WTC11 (cell line): Measurements from ENCODE around the gene ACTA1. TPM values are rescaled to one million over a fixed set of nuclear protein-coding genes. Genes with fewer than 3 reads are reported as not detected.
"Not testable (repeated sequence)": the region's sequence is repeated elsewhere in the genome, so short reads cannot be mapped to it uniquely, and the experiment has no call there.

Experiments
- ATAC-seq: fragments of 200-7000 bp; cut with Tn5 transposase; 2 replicates; pipeline ENCODE4 v1.10.0; 2021; ENCODE audit warnings: mild to moderate bottlenecking, moderate library complexity
- CTCF ChIA-PET: fragments of 300-600 bp; sonication (Branson Sonifier 250); formaldehyde crosslinking; loops from one replicate; lab custom pipeline; 2021; ENCODE audit warnings: antibody characterized with exemption; lab: Charles Lee
- POLR2A ChIA-PET: fragments of 350-600 bp; sonication (Branson Sonifier 250); formaldehyde crosslinking; loops from one replicate; lab custom pipeline; 2021; ENCODE audit warnings: antibody characterized with exemption; lab: Charles Lee
- DNase-seq: peaks from one replicate; pipeline ENCODE4 v3.0.0; 2021; ENCODE audit warnings: low spot score
- H3K27ac Mint-ChIP-seq: 2 replicates; pipeline ENCODE4 v1.8.0; 2021; ENCODE audit warnings: mixed read lengths
- H3K27me3 Mint-ChIP-seq: 2 replicates; pipeline ENCODE4 v1.8.0; 2021; ENCODE audit warnings: low read depth, mild to moderate bottlenecking, moderate library complexity, mixed read lengths
- H3K36me3 Mint-ChIP-seq: 2 replicates; pipeline ENCODE4 v1.8.0; 2021; ENCODE audit warnings: mixed read lengths
- H3K4me1 Mint-ChIP-seq: 2 replicates; pipeline ENCODE4 v1.8.0; 2022; ENCODE audit warnings: mixed read lengths
- H3K4me3 Mint-ChIP-seq: 2 replicates; pipeline ENCODE4 v1.8.0; 2021; ENCODE audit warnings: mild to moderate bottlenecking, moderate library complexity, mixed read lengths
- H3K9me3 Mint-ChIP-seq: 2 replicates; pipeline ENCODE4 v1.8.0; 2021; ENCODE audit warnings: mixed read lengths
- ATF2 ChIP-seq: sonication (generic); formaldehyde crosslinking; IDR thresholded peaks from 2 replicates; pipeline ENCODE4 v1.8.1; 2022; ENCODE audit warnings: low read depth, missing genetic modification reagents, borderline replicate concordance
- CREB1 ChIP-seq: sonication (generic); formaldehyde crosslinking; IDR thresholded peaks from 2 replicates; pipeline ENCODE4 v1.8.0; 2023; ENCODE audit warnings: mild to moderate bottlenecking, missing genetic modification reagents
- E2F1 ChIP-seq: sonication (generic); formaldehyde crosslinking; IDR thresholded peaks from 2 replicates; pipeline ENCODE4 v1.8.0; 2022; ENCODE audit warnings: mild to moderate bottlenecking, missing genetic modification reagents
- ETV6 ChIP-seq: sonication (generic); formaldehyde crosslinking; IDR thresholded peaks from 2 replicates; pipeline ENCODE4 v1.8.1; 2022; ENCODE audit warnings: mild to moderate bottlenecking, missing genetic modification reagents
- KAT7 ChIP-seq: sonication (generic); formaldehyde crosslinking; IDR thresholded peaks from 2 replicates; pipeline ENCODE4 v1.8.1; 2023; ENCODE audit warnings: missing genetic modification reagents, mild to moderate bottlenecking, borderline replicate concordance
- TEAD1 ChIP-seq: sonication (generic); formaldehyde crosslinking; IDR thresholded peaks from 2 replicates; pipeline ENCODE4 v1.8.0; 2022; ENCODE audit warnings: mild to moderate bottlenecking, missing genetic modification reagents
- TEAD4 ChIP-seq: sonication (generic); formaldehyde crosslinking; IDR thresholded peaks from 2 replicates; pipeline ENCODE4 v1.8.0; 2022; ENCODE audit warnings: mild to moderate bottlenecking, missing genetic modification reagents
- USF2 ChIP-seq: sonication (generic); formaldehyde crosslinking; IDR thresholded peaks from 2 replicates; pipeline ENCODE4 v1.8.1; 2023; ENCODE audit warnings: mild to moderate bottlenecking, missing genetic modification reagents, moderate library complexity
- ZNF423 ChIP-seq: fragments of 250-450 bp; sonication (Bioruptor Pico); IDR thresholded peaks from 2 replicates; pipeline ENCODE4 v2.1.2; 2022; ENCODE audit warnings: mild to moderate bottlenecking, moderate library complexity
- ZNF532 ChIP-seq: fragments of 250-450 bp; sonication (Bioruptor Pico); IDR thresholded peaks from 2 replicates; pipeline ENCODE4 v1.9.0; 2021; ENCODE audit warnings: mild to moderate bottlenecking, borderline replicate concordance
- total RNA-seq: library from RNA; stranded (reverse); gene quantifications from 3 replicates; pipeline ENCODE4 v1.2.3, GENCODE V29; 2021
- TF ChIP-seq, protein P1 (sequence below): fragments of 250-450 bp; sonication (Bioruptor Pico); IDR thresholded peaks from 2 replicates; pipeline ENCODE4 v1.9.0; 2021; ENCODE audit warnings: mild to moderate bottlenecking
- TF ChIP-seq, protein P2 (sequence below): sonication (generic); formaldehyde crosslinking; IDR thresholded peaks from 2 replicates; pipeline ENCODE4 v1.8.1; 2023; ENCODE audit warnings: mild to moderate bottlenecking, missing genetic modification reagents

ACTA1 gene
- total RNA-seq, 1 experiment from 2014 or later, result 1.5 TPM

DNA sequence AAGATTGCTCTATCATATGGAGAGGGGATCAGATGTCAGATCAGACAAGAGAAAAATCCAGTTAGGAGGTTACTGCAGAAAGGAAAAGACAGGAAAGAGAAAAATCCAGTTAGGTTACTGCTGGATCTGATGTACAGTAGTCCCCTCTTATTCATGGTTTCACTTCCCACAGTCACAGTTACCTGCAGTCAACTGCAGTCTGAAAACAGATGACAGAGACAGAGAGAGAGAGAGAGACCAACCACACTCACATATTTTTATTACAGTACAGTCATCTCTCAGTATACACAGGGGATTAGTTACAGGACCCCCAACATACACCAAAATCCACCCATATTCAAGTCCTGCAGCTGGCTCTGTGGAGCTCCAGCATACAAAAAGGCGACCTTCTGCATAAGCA, 45.0 kb upstream of the ACTA1 start:
- H3K36me3 Mint-ChIP-seq, result peaks cover 52% of the 10 kb centered on the region
- no peak for ATAC-seq

GRCh38 chr1:229475859-229476258, 42.0 kb upstream of the ACTA1 start:
- not testable (repeated sequence) for ATAC-seq, H3K27ac Mint-ChIP-seq, H3K9me3 Mint-ChIP-seq, H3K27me3 Mint-ChIP-seq, H3K4me3 Mint-ChIP-seq, DNase-seq, H3K4me1 Mint-ChIP-seq
- ChIA-PET CTCF (interaction anchor here (0.5 kb wide), 1 partner anchor 72 kb away, joined by 3 read pairs; no protein-coding TSS in a partner anchor), POLR2A (interaction anchor here (0.6 kb wide), 1 partner anchor 54 kb away, joined by 6 read pairs; no protein-coding TSS in a partner anchor)
- H3K36me3 Mint-ChIP-seq, result peaks cover 42% of the 10 kb centered on the region

More for the DNA sequence above, 45.0 kb upstream of the ACTA1 start:
- H3K4me3 Mint-ChIP-seq, result no peak overlapping the region
- no peaks in the 10 kb centered on the region for H3K9me3 Mint-ChIP-seq
- CTCF ChIA-PET, result interaction anchor here (2.1 kb wide), 1 partner anchor 220 kb away, joined by 5 read pairs; no protein-coding TSS in a partner anchor
- DNase-seq, result no peak
- H3K4me1 Mint-ChIP-seq, result no peaks in the 10 kb centered on the region
- TF ChIP-seq ETV6 (CRISPR knock-in tag) (no peak), USF2 (no peak), KAT7 (no peak), ZNF532 (CRISPR knock-in tag) (no peak), ATF2 (CRISPR knock-in tag) (no peak), CREB1 (CRISPR knock-in tag) (no peak), ZNF423 (no peak), TEAD1 (CRISPR knock-in tag) (no peak), TEAD4 (CRISPR knock-in tag) (no peak), E2F1 (CRISPR knock-in tag) (no peak)
- TF ChIP-seq, protein P1, sequence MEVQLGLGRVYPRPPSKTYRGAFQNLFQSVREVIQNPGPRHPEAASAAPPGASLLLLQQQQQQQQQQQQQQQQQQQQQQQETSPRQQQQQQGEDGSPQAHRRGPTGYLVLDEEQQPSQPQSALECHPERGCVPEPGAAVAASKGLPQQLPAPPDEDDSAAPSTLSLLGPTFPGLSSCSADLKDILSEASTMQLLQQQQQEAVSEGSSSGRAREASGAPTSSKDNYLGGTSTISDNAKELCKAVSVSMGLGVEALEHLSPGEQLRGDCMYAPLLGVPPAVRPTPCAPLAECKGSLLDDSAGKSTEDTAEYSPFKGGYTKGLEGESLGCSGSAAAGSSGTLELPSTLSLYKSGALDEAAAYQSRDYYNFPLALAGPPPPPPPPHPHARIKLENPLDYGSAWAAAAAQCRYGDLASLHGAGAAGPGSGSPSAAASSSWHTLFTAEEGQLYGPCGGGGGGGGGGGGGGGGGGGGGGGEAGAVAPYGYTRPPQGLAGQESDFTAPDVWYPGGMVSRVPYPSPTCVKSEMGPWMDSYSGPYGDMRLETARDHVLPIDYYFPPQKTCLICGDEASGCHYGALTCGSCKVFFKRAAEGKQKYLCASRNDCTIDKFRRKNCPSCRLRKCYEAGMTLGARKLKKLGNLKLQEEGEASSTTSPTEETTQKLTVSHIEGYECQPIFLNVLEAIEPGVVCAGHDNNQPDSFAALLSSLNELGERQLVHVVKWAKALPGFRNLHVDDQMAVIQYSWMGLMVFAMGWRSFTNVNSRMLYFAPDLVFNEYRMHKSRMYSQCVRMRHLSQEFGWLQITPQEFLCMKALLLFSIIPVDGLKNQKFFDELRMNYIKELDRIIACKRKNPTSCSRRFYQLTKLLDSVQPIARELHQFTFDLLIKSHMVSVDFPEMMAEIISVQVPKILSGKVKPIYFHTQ (CRISPR knock-in tag), result no peak
- TF ChIP-seq, protein P2, sequence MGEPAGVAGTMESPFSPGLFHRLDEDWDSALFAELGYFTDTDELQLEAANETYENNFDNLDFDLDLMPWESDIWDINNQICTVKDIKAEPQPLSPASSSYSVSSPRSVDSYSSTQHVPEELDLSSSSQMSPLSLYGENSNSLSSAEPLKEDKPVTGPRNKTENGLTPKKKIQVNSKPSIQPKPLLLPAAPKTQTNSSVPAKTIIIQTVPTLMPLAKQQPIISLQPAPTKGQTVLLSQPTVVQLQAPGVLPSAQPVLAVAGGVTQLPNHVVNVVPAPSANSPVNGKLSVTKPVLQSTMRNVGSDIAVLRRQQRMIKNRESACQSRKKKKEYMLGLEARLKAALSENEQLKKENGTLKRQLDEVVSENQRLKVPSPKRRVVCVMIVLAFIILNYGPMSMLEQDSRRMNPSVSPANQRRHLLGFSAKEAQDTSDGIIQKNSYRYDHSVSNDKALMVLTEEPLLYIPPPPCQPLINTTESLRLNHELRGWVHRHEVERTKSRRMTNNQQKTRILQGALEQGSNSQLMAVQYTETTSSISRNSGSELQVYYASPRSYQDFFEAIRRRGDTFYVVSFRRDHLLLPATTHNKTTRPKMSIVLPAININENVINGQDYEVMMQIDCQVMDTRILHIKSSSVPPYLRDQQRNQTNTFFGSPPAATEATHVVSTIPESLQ (CRISPR knock-in tag), result no peak
- H3K27ac Mint-ChIP-seq, result no peak overlapping the region
- no peaks in the 10 kb centered on the region for H3K27me3 Mint-ChIP-seq
- POLR2A ChIA-PET, result no interaction called here
